ENCODE measurements around the gene SRPK3. TPM values are rescaled to one million over a fixed set of nuclear protein-coding genes. Genes with fewer than 3 reads are reported as not detected.

SRPK3 gene
- total RNA-seq, 1 donor from 2014 or later = not detected

DNA sequence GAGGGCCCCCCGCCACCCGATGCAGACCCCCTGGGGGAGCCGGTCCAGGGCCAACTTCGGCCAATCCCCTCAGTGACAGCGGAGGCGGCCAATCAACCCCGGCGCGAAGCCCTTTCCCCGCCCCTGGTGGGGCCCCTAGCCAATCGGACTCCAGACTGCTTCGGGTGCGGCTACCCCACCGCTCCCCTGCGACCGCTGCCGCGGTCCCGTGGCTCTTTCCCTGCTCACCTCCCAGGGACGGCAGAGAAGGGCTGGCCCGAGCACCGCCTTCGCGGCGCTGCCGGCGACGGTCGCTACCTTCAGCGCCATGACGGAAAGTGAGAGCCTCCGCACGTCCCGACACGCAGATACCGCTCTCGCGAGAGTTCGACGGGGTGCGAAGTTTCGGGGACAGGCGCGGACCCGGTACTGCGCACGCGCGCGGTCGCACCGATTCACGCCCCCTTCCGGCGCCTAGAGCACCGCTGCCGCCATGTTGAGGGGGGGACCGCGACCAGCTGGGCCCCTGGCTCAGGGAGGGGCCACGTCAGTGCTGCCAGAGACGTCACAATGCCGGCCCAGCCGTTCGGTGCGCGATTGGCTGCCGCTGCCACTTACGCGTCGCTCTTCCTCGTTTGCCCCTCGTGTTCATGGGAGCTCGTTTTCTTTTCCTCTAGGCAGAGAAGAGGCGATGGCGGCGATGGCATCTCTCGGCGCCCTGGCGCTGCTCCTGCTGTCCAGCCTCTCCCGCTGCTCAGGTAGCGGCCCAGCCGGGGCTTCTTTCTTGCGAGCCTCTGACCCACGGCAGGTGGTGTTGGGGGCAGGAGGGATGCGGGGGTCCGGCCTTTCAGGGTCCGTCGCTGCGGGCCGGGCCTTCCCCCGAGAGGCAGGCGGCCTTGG, 13.4 kb downstream of the SRPK3 start, which contains the start of the genes IDH3G and SSR4:
Gene IDH3G (minus strand): TSS at position 358 of the 879 bp plus-strand sequence. CDS start 49 bp downstream, at position 309.
Gene SSR4 (plus strand): TSS at position 651 of the 879 bp plus-strand sequence. CDS start 20 bp downstream, at position 671.
- H3K4me1 Mint-ChIP-seq (ENCODE audit: unreplicated experiment) = peaks cover 13% of the 10 kb centered on the region
- peak; percentile 98 for DNase-seq (ENCODE audit: extremely low spot score, unreplicated experiment)
- H3K27ac Mint-ChIP-seq (ENCODE audit: unreplicated experiment) = peak within 1 kb of the TSS; percentile 92
- no peaks in the 10 kb centered on the region for H3K27me3 Mint-ChIP-seq (ENCODE audit: unreplicated experiment)
- H3K9me3 Mint-ChIP-seq (ENCODE audit: unreplicated experiment) = no peaks in the 10 kb centered on the region
- TF ChIP-seq, protein P1, sequence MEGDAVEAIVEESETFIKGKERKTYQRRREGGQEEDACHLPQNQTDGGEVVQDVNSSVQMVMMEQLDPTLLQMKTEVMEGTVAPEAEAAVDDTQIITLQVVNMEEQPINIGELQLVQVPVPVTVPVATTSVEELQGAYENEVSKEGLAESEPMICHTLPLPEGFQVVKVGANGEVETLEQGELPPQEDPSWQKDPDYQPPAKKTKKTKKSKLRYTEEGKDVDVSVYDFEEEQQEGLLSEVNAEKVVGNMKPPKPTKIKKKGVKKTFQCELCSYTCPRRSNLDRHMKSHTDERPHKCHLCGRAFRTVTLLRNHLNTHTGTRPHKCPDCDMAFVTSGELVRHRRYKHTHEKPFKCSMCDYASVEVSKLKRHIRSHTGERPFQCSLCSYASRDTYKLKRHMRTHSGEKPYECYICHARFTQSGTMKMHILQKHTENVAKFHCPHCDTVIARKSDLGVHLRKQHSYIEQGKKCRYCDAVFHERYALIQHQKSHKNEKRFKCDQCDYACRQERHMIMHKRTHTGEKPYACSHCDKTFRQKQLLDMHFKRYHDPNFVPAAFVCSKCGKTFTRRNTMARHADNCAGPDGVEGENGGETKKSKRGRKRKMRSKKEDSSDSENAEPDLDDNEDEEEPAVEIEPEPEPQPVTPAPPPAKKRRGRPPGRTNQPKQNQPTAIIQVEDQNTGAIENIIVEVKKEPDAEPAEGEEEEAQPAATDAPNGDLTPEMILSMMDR (IDR thresholded peaks at IDR 0.05) = peak; percentile 19
- H3K36me3 Mint-ChIP-seq (ENCODE audit: unreplicated experiment) = peaks cover 5% of the 10 kb centered on the region
- peak within 1 kb of the TSS; percentile 91 for H3K4me3 Mint-ChIP-seq (ENCODE audit: unreplicated experiment)

DNA sequence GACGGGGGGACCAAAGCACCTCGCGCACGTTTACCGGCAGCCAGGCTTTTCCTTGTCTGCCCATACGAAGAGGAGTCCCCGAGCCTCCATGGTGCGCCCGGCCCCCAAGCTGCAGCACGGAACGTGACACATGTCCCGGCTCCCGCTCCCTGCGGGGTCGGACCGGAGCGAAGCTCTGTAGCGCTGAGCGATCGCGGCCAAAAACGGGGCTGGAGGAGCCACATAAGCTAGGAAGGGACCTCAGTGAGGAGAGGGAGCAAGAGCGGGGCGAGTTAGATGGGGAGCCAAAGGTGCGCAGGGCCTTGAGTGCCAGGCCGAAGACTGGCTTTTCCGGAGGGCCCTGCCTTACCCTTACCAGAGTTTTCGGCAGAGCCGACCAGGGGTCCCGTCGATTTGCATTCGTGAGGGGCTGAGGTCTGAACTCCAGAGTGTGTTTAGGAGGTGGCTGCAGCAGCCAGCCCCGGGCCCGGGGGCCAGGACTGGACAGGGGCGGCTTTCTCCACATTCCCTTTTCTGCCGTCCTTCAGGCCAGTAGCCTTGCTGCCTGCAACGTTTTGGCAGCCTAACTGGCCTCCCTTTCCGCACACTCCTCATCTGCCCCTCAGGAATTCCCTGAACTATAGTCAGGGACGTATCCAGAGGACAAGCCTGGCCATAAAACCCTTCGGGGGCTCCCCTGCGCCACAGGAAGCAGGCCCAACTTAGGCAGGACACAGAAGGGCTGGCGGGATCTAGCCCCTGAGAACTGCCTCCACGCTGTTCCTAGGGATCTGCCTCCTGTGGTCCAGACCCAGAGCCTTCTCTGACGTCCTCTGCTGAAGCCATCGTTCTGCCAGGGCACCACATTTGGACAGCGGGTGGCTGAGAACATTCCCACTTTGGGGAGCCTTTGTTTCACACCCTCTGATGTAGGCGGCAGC, 14.3 kb downstream of the SRPK3 start:
- TF ChIP-seq, protein P1 (IDR thresholded peaks at IDR 0.05) = no peak
- Mint-ChIP-seq H3K9me3 (ENCODE audit: unreplicated experiment) (no peaks in the 10 kb centered on the region), H3K27me3 (ENCODE audit: unreplicated experiment) (no peaks in the 10 kb centered on the region), H3K4me1 (ENCODE audit: unreplicated experiment) (peaks cover 13% of the 10 kb centered on the region), H3K36me3 (ENCODE audit: unreplicated experiment) (peaks cover 5% of the 10 kb centered on the region), H3K27ac (ENCODE audit: unreplicated experiment) (peak overlapping the region; percentile 64), H3K4me3 (ENCODE audit: unreplicated experiment) (peak overlapping the region; percentile 91)
- no peak for DNase-seq (ENCODE audit: extremely low spot score, unreplicated experiment)

DNA sequence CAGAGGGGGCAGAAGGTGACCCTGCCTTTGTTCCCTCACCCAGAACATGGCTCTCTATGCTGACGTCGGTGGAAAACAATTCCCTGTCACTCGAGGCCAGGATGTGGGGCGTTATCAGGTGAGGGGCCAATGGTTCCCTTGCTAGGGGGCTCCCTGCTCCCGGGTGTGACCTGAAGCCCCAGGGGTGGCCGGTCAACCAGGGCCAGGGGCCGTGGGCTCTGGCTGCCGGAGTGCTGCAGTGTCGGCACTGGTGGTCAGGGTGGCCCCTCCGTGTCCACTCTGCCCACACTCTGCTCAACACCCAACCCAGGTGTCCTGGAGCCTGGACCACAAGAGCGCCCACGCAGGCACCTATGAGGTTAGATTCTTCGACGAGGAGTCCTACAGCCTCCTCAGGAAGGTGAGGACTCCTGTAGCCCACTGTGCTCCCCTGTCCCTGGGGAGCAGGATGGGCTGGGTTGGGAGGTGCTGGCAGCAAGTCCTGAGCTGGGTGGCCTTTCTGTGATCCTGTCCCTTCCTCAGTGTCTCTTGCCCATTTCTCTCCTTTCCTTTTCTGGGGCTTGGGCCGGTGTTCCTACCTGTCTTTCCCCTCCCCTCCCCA, 16.7 kb downstream of the SRPK3 start:
- Mint-ChIP-seq H3K4me1 (ENCODE audit: unreplicated experiment) (peaks cover 13% of the 10 kb centered on the region), H3K9me3 (ENCODE audit: unreplicated experiment) (no peaks in the 10 kb centered on the region), H3K36me3 (ENCODE audit: unreplicated experiment) (no peaks in the 10 kb centered on the region), H3K27me3 (ENCODE audit: unreplicated experiment) (no peaks in the 10 kb centered on the region), H3K27ac (ENCODE audit: unreplicated experiment) (no peak overlapping the region), H3K4me3 (ENCODE audit: unreplicated experiment) (no peak overlapping the region)
- TF ChIP-seq, protein P1 (IDR thresholded peaks at IDR 0.05) = no peak
- no peak for DNase-seq (ENCODE audit: extremely low spot score, unreplicated experiment)

DNA sequence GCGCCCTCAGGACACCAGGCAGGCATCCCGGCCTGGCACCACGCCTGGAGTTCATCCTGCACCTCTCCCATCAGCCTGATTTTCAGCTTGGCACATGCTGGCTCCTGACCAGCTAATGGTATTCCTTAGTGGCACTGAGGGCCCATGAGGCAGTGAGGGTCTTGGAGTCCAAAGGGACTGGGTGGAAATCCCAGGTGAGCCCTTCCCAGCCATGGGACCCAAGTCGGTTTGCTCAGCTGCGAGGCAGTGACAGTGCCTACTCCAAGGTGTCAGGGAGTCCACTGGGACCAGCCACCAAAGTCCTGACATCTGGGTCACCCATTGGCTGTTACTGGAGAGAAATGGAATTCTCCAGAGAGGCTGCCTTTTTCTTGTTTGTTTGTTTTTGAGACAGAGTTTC, 18.5 kb downstream of the SRPK3 start:
- no peaks in the 10 kb centered on the region for H3K36me3 Mint-ChIP-seq (ENCODE audit: unreplicated experiment)
- no peak overlapping the region for H3K27ac Mint-ChIP-seq (ENCODE audit: unreplicated experiment)
- DNase-seq (ENCODE audit: extremely low spot score, unreplicated experiment) = no peak
- H3K4me3 Mint-ChIP-seq (ENCODE audit: unreplicated experiment) = no peak overlapping the region
- no peaks in the 10 kb centered on the region for H3K9me3 Mint-ChIP-seq (ENCODE audit: unreplicated experiment)
- no peaks in the 10 kb centered on the region for H3K27me3 Mint-ChIP-seq (ENCODE audit: unreplicated experiment)
- TF ChIP-seq, protein P1 (IDR thresholded peaks at IDR 0.05) = no peak
- peaks cover 8% of the 10 kb centered on the region for H3K4me1 Mint-ChIP-seq (ENCODE audit: unreplicated experiment)

Measured in osteocyte (in vitro differentiated cells).